Measurements from ENCODE around the gene C9orf85. TPM values are rescaled to one million over a fixed set of nuclear protein-coding genes. Genes with fewer than 3 reads are reported as not detected.
"Not testable (repeated sequence)": the region's sequence is repeated elsewhere in the genome, so short reads cannot be mapped to it uniquely, and the experiment has no call there.

Gene C9orf85
- 10.8 and 16.6 TPM in 2 replicates for total RNA-seq (2014; rRNA removed; shearing (Covaris generic))

GRCh38 chr9:71911061-71911907 lies at the start of gene C9orf85, which contains the start of gene ABHD17B:
Gene C9orf85, plus strand, starts transcription at chr9:71911639. Its CDS starts 96 bp downstream, at chr9:71911735.
Gene ABHD17B, minus strand, starts transcription at chr9:71911193. Its CDS starts 36,113 bp downstream, at chr9:71875080.
- DNase-seq (ENCODE audit: low read depth) = peak; percentile 99

- no peak for DNase-seq (ENCODE audit: low read depth)
Measured at GRCh38 chr9:71863631-71864030, 47.8 kb upstream of the C9orf85 start.

- no peak for DNase-seq (ENCODE audit: low read depth)
Measured at GRCh38 chr9:71875345-71875744, 36.1 kb upstream of the C9orf85 start.

GRCh38 chr9:71876106-71876505 lies 35.3 kb upstream of the C9orf85 start:
- DNase-seq (ENCODE audit: low read depth) = no peak

- DNase-seq (ENCODE audit: low read depth) = no peak
Measured at GRCh38 chr9:71876829-71877228, 34.6 kb upstream of the C9orf85 start.

- no peak for DNase-seq (ENCODE audit: low read depth)
Measured at GRCh38 chr9:71878327-71879274, 32.8 kb upstream of the C9orf85 start.

- DNase-seq (ENCODE audit: low read depth) = no peak
Measured at GRCh38 chr9:71879644-71880174, 31.7 kb upstream of the C9orf85 start.

- no peak for DNase-seq (ENCODE audit: low read depth)
Measured at GRCh38 chr9:71884005-71884404, 27.4 kb upstream of the C9orf85 start.

- no peak for DNase-seq (ENCODE audit: low read depth)
Measured at GRCh38 chr9:71885467-71885866, 26.0 kb upstream of the C9orf85 start.

GRCh38 chr9:71886015-71886414 lies 25.4 kb upstream of the C9orf85 start:
- no peak for DNase-seq (ENCODE audit: low read depth)

GRCh38 chr9:71886541-71886940 lies 24.9 kb upstream of the C9orf85 start:
- DNase-seq (ENCODE audit: low read depth) = no peak

- DNase-seq (ENCODE audit: low read depth) = no peak
Measured at GRCh38 chr9:71887362-71887761, 24.1 kb upstream of the C9orf85 start.

GRCh38 chr9:71890042-71890679 lies 21.3 kb upstream of the C9orf85 start:
- no peak for DNase-seq (ENCODE audit: low read depth)

GRCh38 chr9:71891557-71892189 lies 19.8 kb upstream of the C9orf85 start:
- no peak for DNase-seq (ENCODE audit: low read depth)

GRCh38 chr9:71895117-71895516 lies 16.3 kb upstream of the C9orf85 start:
- no peak for DNase-seq (ENCODE audit: low read depth)

- no peak for DNase-seq (ENCODE audit: low read depth)
Measured at GRCh38 chr9:71895955-71896354, 15.5 kb upstream of the C9orf85 start.

GRCh38 chr9:71896761-71897160 lies 14.7 kb upstream of the C9orf85 start:
- no peak for DNase-seq (ENCODE audit: low read depth)

GRCh38 chr9:71897577-71897976 lies 13.9 kb upstream of the C9orf85 start:
- no peak for DNase-seq (ENCODE audit: low read depth)

GRCh38 chr9:71898756-71899155 lies 12.7 kb upstream of the C9orf85 start:
- not testable (repeated sequence) for DNase-seq (ENCODE audit: low read depth)

GRCh38 chr9:71901695-71902597 lies 9.5 kb upstream of the C9orf85 start:
- no peak for DNase-seq (ENCODE audit: low read depth)
